ENCODE measurements around the gene PLEKHG4B. TPM values are rescaled to one million over a fixed set of nuclear protein-coding genes. Genes with fewer than 3 reads are reported as not detected.

PLEKHG4B gene
- total RNA-seq, 2 donors from 2014 or later: 0.08 to 0.48 TPM

GRCh38 chr5:167982-168660 is 76.2 kb downstream of the PLEKHG4B start:
- DNase-seq (ENCODE audit: low spot score): no peak
- H3K4me1 ChIP-seq: peaks cover 0 to 16% of the 10 kb centered on the region in 2 donors
- H3K36me3 ChIP-seq: no peaks in the 10 kb centered on the region
- no peaks in the 10 kb centered on the region for H3K27me3 ChIP-seq
- H3K9me3 ChIP-seq: no peaks in the 10 kb centered on the region
- no peak overlapping the region for H3K4me3 ChIP-seq
- no peak overlapping the region for H3K27ac ChIP-seq
- TF ChIP-seq CTCF (IDR thresholded peaks at IDR 0.05): no peak

GRCh38 chr5:169071-169727 is 77.2 kb downstream of the PLEKHG4B start:
- H3K27ac ChIP-seq: peak overlapping the region; percentile 46 to 60
- no peak for TF ChIP-seq CTCF (IDR thresholded peaks at IDR 0.05)
- peaks cover 0 to 16% of the 10 kb centered on the region in 2 donors for H3K4me1 ChIP-seq
- H3K36me3 ChIP-seq: no peaks in the 10 kb centered on the region
- H3K9me3 ChIP-seq: no peaks in the 10 kb centered on the region
- no peak overlapping the region for H3K4me3 ChIP-seq
- DNase-seq (ENCODE audit: low spot score): peak; percentile 79
- H3K27me3 ChIP-seq: no peaks in the 10 kb centered on the region

- Histone ChIP-seq H3K4me3 (no peak overlapping the region), H3K4me1 (peaks cover 0 to 16% of the 10 kb centered on the region in 2 donors), H3K9me3 (no peaks in the 10 kb centered on the region), H3K36me3 (no peaks in the 10 kb centered on the region), H3K27ac (peak overlapping the region; percentile 46 to 60), H3K27me3 (no peaks in the 10 kb centered on the region)
- no peak for DNase-seq (ENCODE audit: low spot score)
- TF ChIP-seq CTCF (IDR thresholded peaks at IDR 0.05): no peak
Observed at GRCh38 chr5:169728-170094, 77.7 kb downstream of the PLEKHG4B start.

- DNase-seq (ENCODE audit: low spot score): no peak
- Histone ChIP-seq H3K36me3 (no peaks in the 10 kb centered on the region), H3K27me3 (no peaks in the 10 kb centered on the region), H3K4me1 (peaks cover 0 to 16% of the 10 kb centered on the region in 2 donors), H3K27ac (no peak overlapping the region), H3K9me3 (no peaks in the 10 kb centered on the region), H3K4me3 (no peak overlapping the region)
- no peak for TF ChIP-seq CTCF (IDR thresholded peaks at IDR 0.05)
Observed at GRCh38 chr5:170971-171800, 79.2 kb downstream of the PLEKHG4B start.

- peaks cover 0 to 16% of the 10 kb centered on the region in 2 donors for H3K4me1 ChIP-seq
- H3K9me3 ChIP-seq: no peaks in the 10 kb centered on the region
- H3K27ac ChIP-seq: no peak overlapping the region
- H3K36me3 ChIP-seq: no peaks in the 10 kb centered on the region
- no peaks in the 10 kb centered on the region for H3K27me3 ChIP-seq
- TF ChIP-seq CTCF (IDR thresholded peaks at IDR 0.05): no peak
- no peak overlapping the region for H3K4me3 ChIP-seq
- no peak for DNase-seq (ENCODE audit: low spot score)
Observed at GRCh38 chr5:171801-172331, 79.9 kb downstream of the PLEKHG4B start.

Data from right atrium auricular region (tissue), 2 donors.